GM23338 (cell line): ENCODE measurements around the gene RAP1GDS1. TPM values are rescaled to one million over a fixed set of nuclear protein-coding genes. Genes with fewer than 3 reads are reported as not detected.

ENCODE experiments used
- ATAC-seq: fragments of 200-7000 bp; cut with Tn5 transposase; 3 replicates; pipeline ENCODE4 v1.9.1; 2020
- DNase-seq: peaks from one replicate; pipeline ENCODE4 v3.0.0-alpha.2; 2015; ENCODE audit warnings: low spot score
- H2AFZ ChIP-seq: fragments of 200-600 bp; sonication (generic); 2 replicates; pipeline ENCODE4 v1.8.0; 2016; ENCODE audit warnings: antibody characterized with exemption, mild to moderate bottlenecking, moderate library complexity
- H3F3A ChIP-seq: fragments of 200-600 bp; sonication (generic); replicated peaks from 2 replicates; pipeline ENCODE4 v1.8.0; 2017; ENCODE audit warnings: antibody characterized with exemption, mixed run types, low read depth
- H3K27ac ChIP-seq: fragments of 200-600 bp; sonication (generic); 2 replicates; pipeline ENCODE4 v1.6.1; 2016; ENCODE audit warnings: low read depth
- H3K27me3 ChIP-seq: fragments of 200-600 bp; sonication (generic); 2 replicates; pipeline ENCODE4 v1.8.0; 2016; ENCODE audit warnings: mild to moderate bottlenecking, mixed run types, moderate library complexity; ENCODE audit not compliant: insufficient read depth
- H3K36me3 ChIP-seq: fragments of 200-600 bp; sonication (generic); 2 replicates; pipeline ENCODE4 v1.8.0; 2016; ENCODE audit warnings: mild to moderate bottlenecking; ENCODE audit not compliant: insufficient read depth
- H3K4me1 ChIP-seq: fragments of 200-600 bp; sonication (generic); 2 replicates; pipeline ENCODE4 v1.8.0; 2016; ENCODE audit warnings: mild to moderate bottlenecking, moderate library complexity; ENCODE audit not compliant: insufficient read depth
- H3K4me2 ChIP-seq: fragments of 200-600 bp; sonication (generic); 2 replicates; pipeline ENCODE4 v1.7.1; 2017; ENCODE audit warnings: mixed run types
- H3K4me3 ChIP-seq: fragments of 200-600 bp; sonication (generic); 2 replicates; pipeline ENCODE4 v1.6.1; 2016; ENCODE audit warnings: mixed run types
- H3K79me2 ChIP-seq: fragments of 200-600 bp; sonication (generic); replicated peaks from 2 replicates; pipeline ENCODE4 v1.8.0; 2017; ENCODE audit warnings: mild to moderate bottlenecking; ENCODE audit not compliant: insufficient read depth
- H3K9me2 ChIP-seq: fragments of 200-600 bp; sonication (generic); 2 replicates; pipeline ENCODE4 v1.8.0; 2017; ENCODE audit not compliant: insufficient read depth
- H4K20me1 ChIP-seq: fragments of 200-600 bp; sonication (generic); replicated peaks from 2 replicates; pipeline ENCODE4 v1.8.0; 2017; ENCODE audit warnings: mild to moderate bottlenecking; ENCODE audit not compliant: insufficient read depth
- H3K27ac Mint-ChIP-seq: 2 replicates; pipeline ENCODE4 v1.8.0; 2020; ENCODE audit warnings: inconsistent platforms, mild to moderate bottlenecking, moderate library complexity, mixed read lengths
- H3K27me3 Mint-ChIP-seq: 3 replicates; pipeline ENCODE4 v1.8.0; 2022; ENCODE audit warnings: low read depth, mild to moderate bottlenecking, moderate library complexity, mixed read lengths, inconsistent platforms; ENCODE audit not compliant: insufficient read depth, poor library complexity
- H3K36me3 Mint-ChIP-seq: 3 replicates; pipeline ENCODE4 v1.8.0; 2021; ENCODE audit warnings: low read depth, mild to moderate bottlenecking, inconsistent platforms, moderate library complexity, mixed read lengths
- H3K4me1 Mint-ChIP-seq: 3 replicates; pipeline ENCODE4 v1.8.0; 2020; ENCODE audit warnings: mild to moderate bottlenecking, inconsistent platforms, mixed read lengths
- H3K4me3 Mint-ChIP-seq: 3 replicates; pipeline ENCODE4 v1.8.0; 2021; ENCODE audit warnings: moderate library complexity, mild to moderate bottlenecking, inconsistent platforms, mixed read lengths
- H3K9me3 Mint-ChIP-seq: 3 replicates; pipeline ENCODE4 v1.8.0; 2020; ENCODE audit warnings: moderate library complexity, mild to moderate bottlenecking, inconsistent platforms, mixed read lengths
- CREB1 ChIP-seq: fragments of 250-450 bp; sonication (Bioruptor Pico); IDR thresholded peaks from 2 replicates; pipeline ENCODE4 v1.5.0; 2020; ENCODE audit warnings: low read depth, mild to moderate bottlenecking, moderate library complexity
- ETS1 ChIP-seq: IDR thresholded peaks from 2 replicates; pipeline ENCODE4 v1.6.1; 2016; ENCODE audit warnings: antibody characterized with exemption
- EZH2 ChIP-seq: fragments of 200-600 bp; sonication (generic); IDR thresholded peaks from one replicate; pipeline ENCODE4 v1.8.0; 2017; ENCODE audit warnings: antibody characterized with exemption, mild to moderate bottlenecking, low read depth; ENCODE audit not compliant: unreplicated experiment
- JUNB ChIP-seq: IDR thresholded peaks from one replicate; pipeline ENCODE4 v1.6.1; 2016; ENCODE audit warnings: antibody characterized with exemption; ENCODE audit not compliant: unreplicated experiment
- NANOG ChIP-seq: IDR thresholded peaks from 2 replicates; pipeline ENCODE4 v1.6.1; 2016; ENCODE audit warnings: antibody characterized with exemption, borderline replicate concordance
- POLR2AphosphoS5 ChIP-seq: IDR thresholded peaks from 2 replicates; pipeline ENCODE4 v1.6.1; 2016; ENCODE audit warnings: antibody characterized with exemption, low read depth
- REST ChIP-seq: IDR thresholded peaks from one replicate; pipeline ENCODE4 v1.6.1; 2018; ENCODE audit warnings: antibody characterized with exemption; ENCODE audit not compliant: unreplicated experiment
- STAT1 ChIP-seq: IDR thresholded peaks from one replicate; pipeline ENCODE4 v1.6.1; 2016; ENCODE audit warnings: antibody characterized with exemption; ENCODE audit not compliant: unreplicated experiment
- ZNF114 ChIP-seq: fragments of 250-450 bp; sonication (Bioruptor Pico); IDR thresholded peaks from 2 replicates; pipeline ENCODE4 v1.5.0; 2020; ENCODE audit warnings: mild to moderate bottlenecking, moderate library complexity
- ZNF462 ChIP-seq: fragments of 250-450 bp; sonication (Bioruptor Pico); IDR thresholded peaks from 2 replicates; pipeline ENCODE4 v1.5.0; 2020; ENCODE audit warnings: mild to moderate bottlenecking, moderate library complexity
- polyA plus RNA-seq: library from polyadenylated mRNA; unstranded; fragments of >200 nt; fragmentation: Nextera tagmentation; extraction: Ambion mirVana; gene quantifications from 2 replicates; pipeline ENCODE4 v1.2.1, GENCODE V29; 2016
- total RNA-seq: library from RNA; depleted of rRNA; stranded (reverse); fragments of >200 nt; shearing (Covaris generic); gene quantifications from 2 replicates; pipeline ENCODE4 v1.2.3, GENCODE V29; 2014

The RAP1GDS1 gene
- total and polyA plus RNA-seq, 2 experiments from 2014 or later = 23.7 to 32.4 TPM

DNA sequence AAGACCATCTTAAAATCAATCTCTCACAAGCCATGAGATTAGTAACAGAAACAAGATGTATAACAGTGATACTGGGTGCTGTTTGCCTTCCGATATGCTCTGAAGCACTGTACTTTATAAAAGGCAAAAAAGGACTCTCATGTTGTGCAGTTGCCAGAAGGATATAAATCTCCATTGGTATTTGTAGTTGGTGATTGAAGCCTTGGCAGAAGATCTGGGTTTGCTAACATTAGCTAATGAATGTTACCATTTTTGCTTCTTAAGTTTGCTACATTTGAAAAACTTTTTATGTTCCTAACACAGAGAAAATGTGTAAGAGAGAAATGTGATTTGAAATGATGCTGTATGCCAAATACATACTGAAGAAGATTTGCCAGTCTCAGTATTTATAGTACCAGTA, 44.4 kb downstream of the RAP1GDS1 start:
- DNase-seq (no peak), ATAC-seq (no peak)
- H3F3A ChIP-seq = no peaks in the 10 kb centered on the region
- H3K4me3 Mint-ChIP-seq = no peak overlapping the region
- no peak overlapping the region for H3K4me2 ChIP-seq
- no peaks in the 10 kb centered on the region for H3K4me1 Mint-ChIP-seq
- no peak overlapping the region for H3K4me3 ChIP-seq
- H3K27ac ChIP-seq = no peak overlapping the region
- no peak overlapping the region for H2AFZ ChIP-seq
- no peaks in the 10 kb centered on the region for H3K36me3 ChIP-seq
- H4K20me1 ChIP-seq = no peaks in the 10 kb centered on the region
- TF ChIP-seq CREB1 (CRISPR knock-in tag) (no peak), REST (no peak), ETS1 (no peak), EZH2 (no peak), ZNF114 (CRISPR knock-in tag) (no peak), NANOG (no peak), STAT1 (no peak), POLR2AphosphoS5 (no peak)
- no peaks in the 10 kb centered on the region for H3K4me1 ChIP-seq
- H3K27me3 Mint-ChIP-seq = peaks cover 2% of the 10 kb centered on the region
- peaks cover 30% of the 10 kb centered on the region for H3K79me2 ChIP-seq
- H3K27ac Mint-ChIP-seq = no peak overlapping the region
- no peaks in the 10 kb centered on the region for H3K9me2 ChIP-seq
- H3K27me3 ChIP-seq = no peaks in the 10 kb centered on the region
- H3K36me3 Mint-ChIP-seq = peaks cover 28% of the 10 kb centered on the region
- H3K9me3 Mint-ChIP-seq = peaks cover 29% of the 10 kb centered on the region

- no peaks in the 10 kb centered on the region for H3K36me3 ChIP-seq
- H3F3A ChIP-seq = no peaks in the 10 kb centered on the region
- H3K79me2 ChIP-seq = peaks cover 14% of the 10 kb centered on the region
- Mint-ChIP-seq H3K4me1 (peaks cover 5% of the 10 kb centered on the region; the same call in 2 of the 3 replicates), H3K27ac (no peak overlapping the region), H3K4me3 (no peak overlapping the region), H3K36me3 (no peaks in the 10 kb centered on the region), H3K27me3 (peaks cover 2% of the 10 kb centered on the region), H3K9me3 (no peaks in the 10 kb centered on the region)
- H3K4me2 ChIP-seq = no peak overlapping the region
- H3K4me1 ChIP-seq = peaks cover 5% of the 10 kb centered on the region; the same call in 1 of the 2 replicates
- H3K27me3 ChIP-seq = no peaks in the 10 kb centered on the region
- no peaks in the 10 kb centered on the region for H4K20me1 ChIP-seq
- no peak overlapping the region for H3K27ac ChIP-seq
- H2AFZ ChIP-seq = no peak overlapping the region
- no peak for ATAC-seq
- DNase-seq = no peak
- no peaks in the 10 kb centered on the region for H3K9me2 ChIP-seq
- no peak overlapping the region for H3K4me3 ChIP-seq
- TF ChIP-seq NANOG = no peak
- TF ChIP-seq POLR2AphosphoS5 = no peak
- TF ChIP-seq CREB1 (CRISPR knock-in tag) = no peak
- no peak for TF ChIP-seq ETS1
- no peak for TF ChIP-seq ZNF462
- no peak for TF ChIP-seq JUNB
Observed at GRCh38 chr4:98310867-98311266, 49.7 kb downstream of the RAP1GDS1 start.
